HPDE6-E6E7 (cell line): Measurements from ENCODE around the gene PFKFB3.

Experiments used
- DNase-seq: peaks from one replicate; pipeline ENCODE4 v3.0.0; 2011; ENCODE audit warnings: missing footprints; ENCODE audit errors: extremely low spot score

PFKFB3 gene

DNA sequence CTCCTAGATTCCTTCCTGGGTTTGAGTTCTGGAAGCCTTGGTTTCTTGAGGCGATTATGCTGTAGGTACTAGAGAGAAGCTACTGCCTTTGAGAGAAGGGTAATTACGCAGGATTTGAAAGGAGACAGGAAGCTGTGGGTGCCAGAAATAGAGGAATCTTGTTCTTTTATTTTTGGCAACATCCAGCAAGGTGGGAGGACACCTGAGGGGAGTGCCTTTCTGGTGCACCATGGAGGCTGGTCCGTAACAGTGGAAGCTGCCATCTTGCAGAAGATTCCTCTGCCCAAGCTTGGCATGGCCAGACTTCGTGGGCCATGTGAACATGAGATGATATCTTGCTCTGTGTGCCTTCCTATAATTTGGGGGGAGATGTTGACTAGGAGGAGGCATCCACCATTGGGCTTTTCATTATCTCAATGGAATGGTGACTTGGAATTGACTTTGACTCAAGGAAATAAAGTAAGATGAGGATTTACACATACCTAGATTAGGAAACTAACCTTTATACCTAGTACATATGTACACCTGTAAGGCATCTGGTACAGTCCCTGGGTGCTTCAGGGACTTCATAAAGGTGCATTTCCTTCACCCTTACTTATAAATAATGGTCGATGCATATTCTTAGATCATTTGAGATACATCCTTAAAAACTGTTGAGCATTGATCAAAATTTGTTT, 98.2 kb downstream of the PFKFB3 start:
- no peak for DNase-seq

DNA sequence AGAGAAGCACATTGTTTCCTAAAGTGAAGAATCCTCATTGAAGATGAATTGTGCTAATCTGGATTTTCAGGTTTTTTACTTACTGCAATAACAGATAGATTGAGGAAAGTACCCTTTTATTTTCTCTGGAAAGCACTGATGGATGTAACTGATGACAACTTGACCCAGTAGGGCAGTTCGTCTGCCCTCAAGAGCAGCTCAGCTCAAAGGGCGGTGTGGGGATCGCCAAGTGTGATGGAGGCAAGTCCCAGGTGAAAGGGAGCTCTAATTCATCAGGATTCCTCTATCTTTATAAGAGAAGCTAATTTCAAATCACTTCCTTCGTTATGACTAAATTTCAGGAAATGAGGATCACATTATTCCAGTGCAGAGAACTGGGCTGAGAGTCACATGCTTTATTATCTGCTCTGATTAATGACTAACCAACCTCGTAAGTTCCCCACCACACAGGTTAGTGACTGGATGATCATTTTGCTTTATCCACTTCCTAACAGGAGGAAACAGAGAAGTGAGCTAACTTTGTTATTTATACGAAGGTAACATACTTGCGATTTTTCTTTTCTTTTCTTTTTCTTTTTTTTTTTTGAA, 98.8 kb downstream of the PFKFB3 start:
- DNase-seq, result no peak
